ENCODE data around the gene FBXO47.

FBXO47 gene

DNA sequence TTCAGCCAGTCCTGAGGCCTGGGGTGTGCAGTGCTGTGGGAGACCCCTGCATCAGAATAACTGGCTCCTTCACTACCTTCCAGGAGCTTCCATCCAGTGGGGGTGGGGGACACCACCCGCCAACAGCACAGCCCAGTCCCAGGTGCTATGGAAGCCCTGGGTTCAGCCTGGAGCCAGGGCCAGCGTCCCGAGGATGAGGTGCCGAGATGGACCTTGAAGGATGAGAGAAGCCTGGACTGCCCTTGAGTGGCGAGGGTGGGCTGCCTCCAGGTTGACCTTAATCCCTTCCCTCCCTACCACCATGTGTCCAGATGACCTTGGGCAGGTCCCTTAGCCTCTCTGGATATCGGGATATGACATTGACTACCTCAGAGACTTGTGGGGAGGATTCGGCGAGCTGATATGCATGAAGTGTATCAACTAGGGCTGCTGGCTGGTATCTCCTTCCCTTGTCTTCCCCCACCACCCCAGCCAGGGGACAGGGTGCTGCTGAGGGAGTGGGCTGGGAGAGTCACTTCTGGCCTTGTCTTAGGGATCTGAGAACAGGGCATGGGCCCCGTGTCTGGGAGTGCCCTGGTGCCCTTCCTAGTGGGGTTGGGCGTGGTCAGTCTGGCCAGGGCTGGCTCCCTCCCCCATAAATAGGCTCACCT lies 56.0 kb downstream of the FBXO47 start:
- Histone ChIP-seq H3K4me1 (no peaks in the 10 kb centered on the region), H3K27me3 (ENCODE audit: low read depth) (no peaks in the 10 kb centered on the region), H3K4me3 (no peak overlapping the region), H3K9me3 (no peaks in the 10 kb centered on the region), H3K36me3 (replicated peaks) (peaks cover 18% of the 10 kb centered on the region)
- in situ Hi-C loops (cut with MboI; ENCODE audit: low sequenced_read_pairs): no loop called here
- no peak for DNase-seq (ENCODE audit: low spot score in 2 of 2)

GRCh38 chr17:38910325-38910724 lies 56.9 kb downstream of the FBXO47 start:
- peaks cover 11% of the 10 kb centered on the region for H3K36me3 ChIP-seq (replicated peaks)
- no peaks in the 10 kb centered on the region for H3K9me3 ChIP-seq
- no peaks in the 10 kb centered on the region for H3K4me1 ChIP-seq
- no peak overlapping the region for H3K4me3 ChIP-seq
- H3K27me3 ChIP-seq (ENCODE audit: low read depth): no peaks in the 10 kb centered on the region
- in situ Hi-C loops (cut with MboI; ENCODE audit: low sequenced_read_pairs): no loop called here
- no peak for DNase-seq (ENCODE audit: low spot score in 2 of 2)

DNA sequence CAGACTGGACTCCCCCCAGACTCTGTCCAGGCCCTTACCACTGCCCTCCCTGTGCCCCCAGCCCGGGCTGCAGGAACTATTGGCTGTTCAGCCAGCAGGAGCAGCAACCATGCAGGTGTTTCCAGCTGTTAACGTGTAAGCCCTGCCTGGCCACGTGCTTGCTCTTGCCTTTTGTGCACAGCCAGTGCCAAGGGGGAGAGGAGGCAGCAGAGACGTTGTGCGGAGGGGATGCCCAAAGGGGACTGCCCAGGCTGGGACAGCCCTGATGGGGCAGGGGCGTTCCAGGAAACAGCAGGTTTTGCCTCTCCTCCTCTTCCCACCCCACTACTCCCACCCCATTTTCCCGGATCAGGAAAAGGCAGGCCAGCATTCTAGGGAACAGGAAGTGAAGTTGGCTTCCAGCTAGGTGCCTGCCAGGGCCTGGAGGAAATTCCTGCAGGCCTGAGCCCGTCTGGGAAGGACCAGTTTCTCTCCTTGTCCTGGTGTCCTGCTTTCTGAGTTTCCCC lies 58.5 kb downstream of the FBXO47 start:
- no peak for DNase-seq (ENCODE audit: low spot score in 2 of 2)
- Histone ChIP-seq H3K27me3 (ENCODE audit: low read depth) (no peaks in the 10 kb centered on the region), H3K4me3 (no peak overlapping the region), H3K36me3 (replicated peaks) (peaks cover 7% of the 10 kb centered on the region), H3K9me3 (no peaks in the 10 kb centered on the region), H3K4me1 (no peaks in the 10 kb centered on the region)
- in situ Hi-C loops (cut with MboI; ENCODE audit: low sequenced_read_pairs): no loop called here

DNA sequence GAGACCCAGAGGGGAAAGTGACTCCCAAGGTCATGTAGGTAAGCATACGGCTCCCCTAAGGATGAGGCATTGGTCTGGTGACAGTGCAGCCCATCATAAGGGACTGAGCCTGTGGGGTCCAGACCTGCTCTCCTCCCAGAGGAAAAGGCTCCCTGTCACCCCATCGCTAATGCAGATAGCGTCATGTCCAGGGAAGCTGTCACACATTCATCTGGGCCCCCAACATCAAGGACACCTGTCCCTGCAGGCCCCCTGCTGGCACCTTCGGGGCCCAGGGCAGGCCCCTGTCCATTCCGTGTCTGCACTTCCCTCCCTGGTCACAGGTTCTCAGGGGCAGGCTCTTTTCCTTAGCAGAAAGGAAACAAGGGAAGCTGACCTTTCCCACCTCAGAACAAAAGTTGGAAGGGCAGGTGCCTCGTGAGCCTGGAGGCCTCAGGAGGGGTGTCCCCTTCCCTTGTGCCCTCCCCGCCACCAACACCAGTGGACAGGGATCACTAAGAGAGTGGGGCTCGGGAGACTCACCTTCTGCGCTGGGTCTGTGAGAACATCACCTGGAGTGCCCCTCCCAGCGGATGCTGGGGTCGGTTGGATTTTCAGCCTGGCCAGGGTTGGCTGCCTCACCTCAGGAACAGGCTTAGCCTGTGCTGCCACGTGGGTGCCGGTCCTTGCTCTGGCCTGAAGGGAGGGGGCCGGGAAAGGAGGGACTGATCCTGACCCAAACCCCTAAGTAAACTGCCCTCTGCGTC lies 59.1 kb downstream of the FBXO47 start:
- Histone ChIP-seq H3K4me1 (no peaks in the 10 kb centered on the region), H3K9me3 (no peaks in the 10 kb centered on the region), H3K27me3 (ENCODE audit: low read depth) (no peaks in the 10 kb centered on the region), H3K4me3 (no peak overlapping the region), H3K36me3 (replicated peaks) (peaks cover 13% of the 10 kb centered on the region)
- in situ Hi-C loops (cut with MboI; ENCODE audit: low sequenced_read_pairs): no loop called here
- no peak for DNase-seq (ENCODE audit: low spot score in 2 of 2)

- Histone ChIP-seq H3K36me3 (replicated peaks) (peaks cover 13% of the 10 kb centered on the region), H3K27me3 (ENCODE audit: low read depth) (no peaks in the 10 kb centered on the region), H3K4me3 (no peak overlapping the region), H3K9me3 (no peaks in the 10 kb centered on the region), H3K4me1 (no peaks in the 10 kb centered on the region)
- in situ Hi-C loops (cut with MboI; ENCODE audit: low sequenced_read_pairs): no loop called here
- DNase-seq (ENCODE audit: low spot score in 2 of 2): no peak
Observed at GRCh38 chr17:38906460-38907228, 60.6 kb downstream of the FBXO47 start.

GRCh38 chr17:38905375-38905774 lies 61.8 kb downstream of the FBXO47 start:
- Histone ChIP-seq H3K4me1 (no peaks in the 10 kb centered on the region), H3K9me3 (no peaks in the 10 kb centered on the region), H3K27me3 (ENCODE audit: low read depth) (no peaks in the 10 kb centered on the region), H3K36me3 (replicated peaks) (peaks cover 17% of the 10 kb centered on the region), H3K4me3 (no peak overlapping the region)
- DNase-seq (ENCODE audit: low spot score in 2 of 2): no peak
- in situ Hi-C loops (cut with MboI; ENCODE audit: low sequenced_read_pairs): no loop called here

- in situ Hi-C loops (cut with MboI; ENCODE audit: low sequenced_read_pairs): no loop called here
- Histone ChIP-seq H3K4me1 (no peaks in the 10 kb centered on the region), H3K4me3 (no peak overlapping the region), H3K36me3 (replicated peaks) (peaks cover 17% of the 10 kb centered on the region), H3K27me3 (ENCODE audit: low read depth) (no peaks in the 10 kb centered on the region), H3K9me3 (no peaks in the 10 kb centered on the region)
- DNase-seq (ENCODE audit: low spot score in 2 of 2): no peak
Observed at GRCh38 chr17:38904892-38905291, 62.3 kb downstream of the FBXO47 start.

- in situ Hi-C loops (cut with MboI; ENCODE audit: low sequenced_read_pairs): no loop called here
- DNase-seq (ENCODE audit: low spot score in 2 of 2): no peak
- no peaks in the 10 kb centered on the region for H3K9me3 ChIP-seq
- no peak overlapping the region for H3K4me3 ChIP-seq
- H3K4me1 ChIP-seq: no peaks in the 10 kb centered on the region
- H3K27me3 ChIP-seq (ENCODE audit: low read depth): no peaks in the 10 kb centered on the region
- H3K36me3 ChIP-seq (replicated peaks): peaks cover 22% of the 10 kb centered on the region
Observed at GRCh38 chr17:38903404-38903803, 63.8 kb downstream of the FBXO47 start.

DNA sequence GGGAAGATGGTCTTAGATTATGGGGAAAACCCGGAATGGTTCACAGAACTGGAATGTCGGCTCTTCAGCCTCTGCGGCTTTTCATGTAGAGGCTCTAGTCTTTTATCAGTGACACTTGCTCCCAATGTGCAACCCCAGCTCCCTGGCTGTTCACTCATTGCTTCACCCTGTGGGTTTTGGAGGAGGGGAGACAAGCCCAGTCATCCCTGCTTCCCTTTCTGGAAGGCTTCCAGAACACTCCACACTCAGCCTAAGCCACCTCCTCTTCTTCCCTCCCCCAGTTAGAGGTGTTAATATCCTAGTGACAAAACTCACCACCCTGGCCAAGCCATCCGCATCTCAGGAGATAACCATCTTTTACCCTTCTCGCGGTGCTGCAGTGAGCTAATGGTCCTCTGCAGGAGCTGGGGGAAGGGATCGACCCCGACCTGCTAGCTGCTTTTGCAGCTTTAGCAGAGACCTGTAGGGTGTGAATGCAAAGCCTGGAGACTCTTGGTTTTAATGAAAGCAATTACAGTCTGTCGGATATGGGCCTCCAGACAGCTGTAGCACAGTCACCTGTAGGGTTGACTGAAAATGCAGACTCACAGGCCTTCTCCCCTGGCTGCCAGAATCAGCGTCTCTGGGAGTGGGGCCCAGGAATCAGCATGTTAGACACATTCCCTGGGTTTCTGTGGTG lies 66.1 kb downstream of the FBXO47 start:
- Histone ChIP-seq H3K4me3 (no peak overlapping the region), H3K27me3 (ENCODE audit: low read depth) (no peaks in the 10 kb centered on the region), H3K9me3 (no peaks in the 10 kb centered on the region), H3K36me3 (replicated peaks) (peaks cover 22% of the 10 kb centered on the region), H3K4me1 (no peaks in the 10 kb centered on the region)
- in situ Hi-C loops (cut with MboI; ENCODE audit: low sequenced_read_pairs): no loop called here
- no peak for DNase-seq (ENCODE audit: low spot score in 2 of 2)

GRCh38 chr17:38899421-38899820 lies 67.8 kb downstream of the FBXO47 start:
- Histone ChIP-seq H3K36me3 (replicated peaks) (peaks cover 19% of the 10 kb centered on the region), H3K4me3 (no peak overlapping the region), H3K4me1 (no peaks in the 10 kb centered on the region), H3K9me3 (no peaks in the 10 kb centered on the region), H3K27me3 (ENCODE audit: low read depth) (no peaks in the 10 kb centered on the region)
- no peak for DNase-seq (ENCODE audit: low spot score in 2 of 2)
- in situ Hi-C loops (cut with MboI; ENCODE audit: low sequenced_read_pairs): no loop called here

GRCh38 chr17:38898812-38899348 lies 68.3 kb downstream of the FBXO47 start:
- H3K4me3 ChIP-seq: no peak overlapping the region
- H3K36me3 ChIP-seq (replicated peaks): peaks cover 16% of the 10 kb centered on the region
- no peaks in the 10 kb centered on the region for H3K4me1 ChIP-seq
- no peaks in the 10 kb centered on the region for H3K27me3 ChIP-seq (ENCODE audit: low read depth)
- H3K9me3 ChIP-seq: no peaks in the 10 kb centered on the region
- in situ Hi-C loops (cut with MboI; ENCODE audit: low sequenced_read_pairs): no loop called here
- no peak for DNase-seq (ENCODE audit: low spot score in 2 of 2)

- Histone ChIP-seq H3K27me3 (ENCODE audit: low read depth) (no peaks in the 10 kb centered on the region), H3K4me3 (no peak overlapping the region), H3K9me3 (no peaks in the 10 kb centered on the region), H3K36me3 (replicated peaks) (peaks cover 10% of the 10 kb centered on the region), H3K4me1 (no peaks in the 10 kb centered on the region)
- in situ Hi-C loops (cut with MboI; ENCODE audit: low sequenced_read_pairs): no loop called here
- DNase-seq (ENCODE audit: low spot score in 2 of 2): no peak
Observed at GRCh38 chr17:38898291-38898679, 68.9 kb downstream of the FBXO47 start.

DNA sequence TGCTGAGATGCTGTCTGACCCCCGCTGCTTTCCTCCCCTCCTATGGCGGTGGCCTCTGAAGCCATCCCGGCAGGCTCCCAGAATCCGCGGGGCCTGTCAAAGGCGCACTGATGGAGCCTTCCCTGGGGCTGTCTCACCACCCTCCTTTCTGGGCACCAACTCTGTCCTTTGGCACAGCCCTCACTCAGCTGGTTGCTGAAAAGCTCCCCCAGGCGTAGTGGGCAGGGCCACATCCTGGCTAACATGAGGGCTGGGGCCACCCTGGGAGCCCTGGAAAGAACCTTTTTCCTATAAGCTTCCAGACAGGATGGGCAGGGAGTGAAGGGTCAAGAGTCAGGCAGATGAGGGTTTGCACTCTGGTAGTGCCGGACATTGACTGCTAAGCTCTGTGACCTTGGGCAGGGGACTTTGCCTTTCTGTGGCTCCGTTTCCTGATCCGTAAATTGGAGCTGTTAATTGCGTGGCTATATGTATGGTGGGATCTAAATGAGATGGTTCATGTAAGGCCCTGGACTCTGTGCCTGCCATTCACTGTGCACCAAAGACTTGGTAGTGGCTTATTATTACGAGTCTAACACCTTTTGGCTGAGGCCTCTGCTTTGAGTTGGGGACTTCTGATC lies 69.4 kb downstream of the FBXO47 start:
- no peak for DNase-seq (ENCODE audit: low spot score in 2 of 2)
- H3K36me3 ChIP-seq (replicated peaks): peaks cover 9% of the 10 kb centered on the region
- no peaks in the 10 kb centered on the region for H3K9me3 ChIP-seq
- no peaks in the 10 kb centered on the region for H3K4me1 ChIP-seq
- in situ Hi-C loops (cut with MboI; ENCODE audit: low sequenced_read_pairs): no loop called here
- H3K27me3 ChIP-seq (ENCODE audit: low read depth): no peaks in the 10 kb centered on the region
- H3K4me3 ChIP-seq: no peak overlapping the region
